Measurements from ENCODE around the gene MEAF6.
"Not testable (repeated sequence)": the region's sequence is repeated elsewhere in the genome, so short reads cannot be mapped to it uniquely, and the experiment has no call there.

The MEAF6 gene

DNA sequence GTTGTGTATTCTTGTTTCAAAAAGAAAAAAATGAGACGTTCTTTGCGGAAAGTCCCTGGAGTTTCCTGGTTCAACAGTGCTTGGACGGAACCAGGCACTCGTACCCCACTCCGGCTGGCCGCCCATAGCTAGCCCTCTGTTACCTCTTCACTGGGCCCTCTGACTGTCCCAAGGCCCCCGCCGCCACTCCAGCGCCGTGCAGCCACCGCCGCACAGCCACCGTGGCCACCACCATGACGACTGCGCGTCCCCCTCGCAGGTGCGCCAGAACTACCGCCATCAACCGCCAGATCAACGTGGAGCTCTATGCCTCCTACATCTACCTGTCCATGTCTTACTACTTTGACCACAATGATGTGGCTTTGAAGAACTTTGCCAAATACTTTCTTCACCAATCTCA lies 30.0 kb upstream of the MEAF6 start:
- H3K4me3 ChIP-seq (ENCODE audit: low read length): no peak overlapping the region
- TF ChIP-seq ZNF274 (IDR thresholded peaks at IDR 0.05; ENCODE audit: low read depth, low read length): no peak

GRCh38 chr1:37540036-37540785 lies 25.6 kb upstream of the MEAF6 start:
- no peak overlapping the region for H3K4me3 ChIP-seq (ENCODE audit: low read length)
- no peak for TF ChIP-seq ZNF274 (IDR thresholded peaks at IDR 0.05; ENCODE audit: low read depth, low read length)

GRCh38 chr1:37539154-37539553 lies 24.6 kb upstream of the MEAF6 start:
- H3K4me3 ChIP-seq (ENCODE audit: low read length): not testable (repeated sequence)

DNA sequence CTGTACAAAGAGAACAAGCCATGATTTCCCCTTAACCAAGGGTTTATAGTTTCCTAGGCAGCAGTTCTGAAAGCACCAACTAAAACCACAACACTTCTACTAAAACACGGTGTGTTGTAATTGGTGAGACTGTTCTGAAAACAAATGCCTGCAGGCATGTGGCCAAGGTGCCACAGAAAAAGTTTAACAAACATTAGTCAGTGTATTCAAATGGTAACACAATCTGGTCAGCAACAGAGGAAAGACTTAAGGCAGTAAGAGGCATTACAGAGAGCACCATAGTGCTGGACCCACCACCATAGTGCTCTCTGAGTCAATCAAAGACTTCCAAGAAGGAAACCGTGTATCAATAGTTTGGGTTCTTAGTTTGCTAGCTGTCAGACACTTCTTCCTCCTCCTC lies 22.8 kb upstream of the MEAF6 start:
- no peak for TF ChIP-seq ZNF274 (IDR thresholded peaks at IDR 0.05; ENCODE audit: low read depth, low read length)

GRCh38 chr1:37533317-37534093 lies 18.9 kb upstream of the MEAF6 start:
- no peak overlapping the region for H3K4me3 ChIP-seq (ENCODE audit: low read length)

More for the DNA sequence above, 22.8 kb upstream of the MEAF6 start:
- no peak overlapping the region for H3K4me3 ChIP-seq (ENCODE audit: low read length)

GRCh38 chr1:37532418-37533156 lies 18.0 kb upstream of the MEAF6 start:
- H3K4me3 ChIP-seq (ENCODE audit: low read length): not testable (repeated sequence)

More at GRCh38 chr1:37533317-37534093, 18.9 kb upstream of the MEAF6 start:
- TF ChIP-seq ZNF274 (IDR thresholded peaks at IDR 0.05; ENCODE audit: low read depth, low read length): no peak

DNA sequence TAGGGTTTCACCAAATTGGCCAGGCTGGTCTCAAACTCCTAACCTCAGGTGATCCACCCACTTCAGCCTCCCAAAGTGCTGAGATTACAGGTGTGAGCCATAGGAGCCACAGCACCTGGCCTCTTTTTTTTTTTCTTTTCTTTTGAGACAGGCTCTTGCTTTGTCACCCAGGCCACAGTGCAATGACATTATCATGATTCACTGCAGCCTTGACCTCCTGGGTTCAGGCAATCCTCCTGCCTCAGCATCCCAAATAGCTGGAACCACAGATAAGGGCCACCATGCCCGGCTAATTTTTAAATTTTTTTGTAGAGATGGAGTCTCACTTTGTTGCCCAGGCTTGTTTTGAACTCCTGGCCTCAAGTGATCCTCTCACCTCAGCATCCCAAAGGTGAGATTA lies 15.3 kb upstream of the MEAF6 start:
- not testable (repeated sequence) for H3K4me3 ChIP-seq (ENCODE audit: low read length)

DNA sequence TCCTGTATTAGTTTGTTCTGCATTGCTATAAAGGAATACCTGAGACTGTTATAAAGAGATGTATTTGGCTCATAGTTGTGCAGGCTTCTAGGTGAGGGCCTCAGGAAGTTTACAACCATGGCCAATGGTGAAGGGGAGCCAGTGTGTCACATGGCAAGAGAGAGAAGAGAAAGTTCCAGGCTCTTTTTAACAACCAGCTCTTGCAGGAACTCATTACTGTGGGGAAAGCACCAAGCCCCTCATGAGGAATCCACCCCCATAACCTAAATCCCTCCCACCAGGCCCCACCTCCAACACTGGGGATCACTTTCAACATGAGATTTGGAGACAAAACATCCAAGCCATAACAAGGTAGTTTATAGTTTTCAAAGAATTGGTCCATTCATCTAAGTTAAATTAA lies 5.0 kb upstream of the MEAF6 start:
- TF ChIP-seq ZNF274 (IDR thresholded peaks at IDR 0.05; ENCODE audit: low read depth, low read length): no peak
- H3K4me3 ChIP-seq (ENCODE audit: low read length): no peak overlapping the region

DNA sequence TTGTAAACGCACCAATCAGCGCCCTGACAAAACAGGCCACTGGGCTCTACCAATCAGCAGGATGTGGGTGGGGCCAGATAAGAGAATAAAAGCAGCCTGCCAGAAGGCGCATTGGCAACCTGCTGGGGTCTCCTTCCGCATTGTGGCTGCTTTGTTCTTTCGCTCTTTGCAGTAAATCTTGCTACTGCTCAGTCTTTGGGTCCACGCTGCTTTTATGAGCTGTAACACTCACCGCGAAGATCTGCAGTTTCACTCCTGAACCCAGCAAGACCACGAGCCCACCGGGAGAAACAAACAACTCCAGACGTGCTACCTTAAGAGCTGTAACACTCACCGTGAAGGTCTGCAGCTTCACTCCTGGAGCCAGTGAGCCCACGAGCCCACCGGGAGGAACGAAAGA lies 4.4 kb upstream of the MEAF6 start:
- H3K4me3 ChIP-seq (ENCODE audit: low read length): not testable (repeated sequence)

GRCh38 chr1:37518241-37518640 lies 3.7 kb upstream of the MEAF6 start:
- H3K4me3 ChIP-seq (ENCODE audit: low read length): not testable (repeated sequence)

DNA sequence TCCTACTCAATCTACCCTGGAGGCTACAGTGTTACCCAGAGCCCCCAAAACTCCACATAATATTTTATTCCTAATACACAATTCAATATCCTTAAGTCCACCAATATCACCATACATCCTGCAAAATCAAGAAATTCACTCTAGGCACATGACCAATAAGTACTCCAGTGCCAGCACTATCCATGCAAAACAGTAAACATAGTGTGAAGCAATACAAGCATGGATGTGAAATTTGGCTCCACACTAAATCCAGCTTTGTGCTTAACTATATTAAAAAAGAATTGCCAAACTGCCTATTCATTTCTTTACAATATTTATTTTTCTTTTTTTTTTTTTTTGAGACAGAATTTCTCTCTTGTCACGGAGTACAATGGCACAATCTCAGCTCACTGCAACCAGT lies 3.0 kb upstream of the MEAF6 start:
- TF ChIP-seq ZNF274 (IDR thresholded peaks at IDR 0.05; ENCODE audit: low read depth, low read length): no peak
- no peak overlapping the region for H3K4me3 ChIP-seq (ENCODE audit: low read length)

DNA sequence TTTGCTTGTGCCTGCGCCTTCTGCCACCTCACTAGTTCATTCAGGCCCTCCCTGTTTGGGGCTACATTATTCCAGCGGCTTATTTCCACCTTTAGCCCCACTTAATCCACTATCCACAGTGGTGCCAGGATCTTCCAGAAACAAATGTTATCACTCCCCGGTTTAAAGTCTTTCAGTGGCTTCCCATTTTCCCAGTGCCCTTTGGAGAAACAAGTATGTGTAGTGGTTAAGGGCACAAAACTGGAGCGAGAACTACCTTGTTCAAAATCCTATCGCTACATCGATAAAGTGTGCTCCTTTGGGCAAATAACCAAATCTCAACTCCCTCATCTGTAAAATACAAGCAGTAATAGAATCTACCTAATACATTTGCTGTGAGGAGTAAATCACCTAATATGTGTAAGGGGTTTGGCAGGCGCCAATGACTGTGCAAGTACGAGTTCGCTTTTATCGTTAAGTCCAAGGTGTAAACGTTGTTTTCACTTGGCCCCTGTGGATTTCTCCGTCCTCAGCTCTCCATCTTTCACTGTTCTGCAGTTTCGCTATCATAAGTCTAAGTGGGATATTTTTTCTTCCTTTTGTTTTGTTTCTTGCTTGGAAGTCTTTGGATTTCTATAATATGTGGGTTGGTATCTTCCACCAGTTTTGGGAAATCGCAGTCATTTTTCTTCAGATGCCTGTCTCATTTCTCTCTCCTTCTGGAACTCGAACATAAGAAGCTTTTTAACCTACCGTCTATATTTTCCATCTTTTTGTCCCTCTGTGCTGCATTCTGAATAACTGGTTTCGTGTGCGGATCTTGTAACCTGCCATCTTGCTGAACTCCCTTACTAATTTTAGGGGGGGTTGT lies 844 bp upstream of the MEAF6 start:
- H3K4me3 ChIP-seq (ENCODE audit: low read length): peak overlapping the region; percentile 48; the same call in 1 of the 2 replicates
- TF ChIP-seq ZNF274 (IDR thresholded peaks at IDR 0.05; ENCODE audit: low read depth, low read length): no peak

DNA sequence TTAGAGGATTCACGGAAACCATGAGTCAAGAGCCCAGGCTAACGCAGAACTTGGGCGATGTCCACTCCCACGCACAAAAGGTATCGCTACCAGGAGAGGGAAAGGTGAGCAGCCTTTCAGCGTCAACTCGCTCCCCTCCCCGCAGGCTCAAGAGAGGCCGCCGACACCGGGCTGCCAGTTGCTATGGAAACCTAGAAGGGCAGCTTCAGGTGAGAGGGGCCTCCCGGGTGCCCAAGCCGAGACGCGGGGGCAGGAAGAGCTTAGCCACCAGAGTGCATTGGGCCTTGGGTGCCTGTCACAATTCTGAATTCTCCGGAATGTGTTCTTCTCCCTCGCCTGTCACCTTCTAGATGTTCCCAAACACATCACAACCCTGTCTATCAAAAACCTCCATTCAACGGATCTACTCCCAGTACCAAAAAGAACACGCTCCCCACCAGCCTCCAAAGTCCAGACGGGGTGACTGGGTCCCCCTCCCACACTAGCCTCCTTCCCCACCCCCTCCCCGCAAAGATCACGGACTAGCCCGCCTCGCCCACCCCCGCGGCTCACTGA lies 694 bp downstream of the MEAF6 start:
- H3K4me3 ChIP-seq (ENCODE audit: low read length): peak overlapping the region; percentile 83
- TF ChIP-seq ZNF274 (IDR thresholded peaks at IDR 0.05; ENCODE audit: low read depth, low read length): no peak

DNA sequence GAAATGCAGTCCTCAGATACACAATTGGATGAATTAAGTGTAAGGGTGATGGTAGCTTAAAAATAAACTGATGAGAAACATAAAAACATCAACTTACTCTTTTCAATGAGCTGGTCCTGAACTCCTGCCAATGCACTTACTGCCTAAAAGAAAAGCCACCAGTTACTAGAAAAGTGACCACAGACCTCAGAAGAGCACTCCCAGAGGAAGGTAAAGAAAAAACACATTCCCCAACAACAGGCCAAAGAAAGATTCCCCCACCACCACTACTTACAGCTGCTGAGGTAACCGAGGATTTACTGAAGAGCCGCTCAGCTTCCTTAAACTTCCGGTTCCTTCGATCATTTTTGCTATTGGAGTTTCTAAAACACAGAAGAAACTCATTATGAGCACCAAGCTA lies 5.4 kb downstream of the MEAF6 start:
- TF ChIP-seq ZNF274 (IDR thresholded peaks at IDR 0.05; ENCODE audit: low read depth, low read length): no peak
- H3K4me3 ChIP-seq (ENCODE audit: low read length): no peak overlapping the region
